ENCODE measurements around the gene GSTCD.

DNA sequence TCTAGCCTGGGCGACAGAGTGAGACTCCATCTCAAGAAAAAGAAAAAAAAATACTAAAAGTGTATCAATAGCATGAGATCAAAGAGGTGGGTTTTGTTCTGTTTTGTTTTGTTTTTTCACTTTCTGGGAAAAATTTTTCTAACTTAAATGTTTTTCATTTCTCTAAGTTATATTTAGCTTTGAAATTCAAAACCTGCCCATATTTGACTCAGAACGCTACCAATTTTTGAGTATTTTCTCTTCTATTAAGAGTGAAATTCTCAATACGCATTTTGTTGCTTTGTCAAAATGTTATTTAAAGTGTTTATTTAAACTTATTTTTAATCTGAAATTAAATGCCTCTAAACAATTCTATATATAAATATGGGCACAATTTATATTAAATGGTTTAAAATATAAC, 39.6 kb downstream of the GSTCD start:
- TF ChIP-seq, protein P1, sequence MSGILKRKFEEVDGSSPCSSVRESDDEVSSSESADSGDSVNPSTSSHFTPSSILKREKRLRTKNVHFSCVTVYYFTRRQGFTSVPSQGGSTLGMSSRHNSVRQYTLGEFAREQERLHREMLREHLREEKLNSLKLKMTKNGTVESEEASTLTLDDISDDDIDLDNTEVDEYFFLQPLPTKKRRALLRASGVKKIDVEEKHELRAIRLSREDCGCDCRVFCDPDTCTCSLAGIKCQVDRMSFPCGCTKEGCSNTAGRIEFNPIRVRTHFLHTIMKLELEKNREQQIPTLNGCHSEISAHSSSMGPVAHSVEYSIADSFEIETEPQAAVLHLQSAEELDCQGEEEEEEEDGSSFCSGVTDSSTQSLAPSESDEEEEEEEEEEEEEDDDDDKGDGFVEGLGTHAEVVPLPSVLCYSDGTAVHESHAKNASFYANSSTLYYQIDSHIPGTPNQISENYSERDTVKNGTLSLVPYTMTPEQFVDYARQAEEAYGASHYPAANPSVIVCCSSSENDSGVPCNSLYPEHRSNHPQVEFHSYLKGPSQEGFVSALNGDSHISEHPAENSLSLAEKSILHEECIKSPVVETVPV (CRISPR knock-in tag; IDR thresholded peaks at IDR 0.05) = no peak
- TF ChIP-seq ARNTL (CRISPR knock-in tag; IDR thresholded peaks at IDR 0.05; ENCODE audit: borderline replicate concordance, low read depth) (no peak), ESRRG (CRISPR knock-in tag; IDR thresholded peaks at IDR 0.05) (no peak), TOX (CRISPR knock-in tag; IDR thresholded peaks at IDR 0.05; ENCODE audit: borderline replicate concordance) (no peak), BACH2 (CRISPR knock-in tag; IDR thresholded peaks at IDR 0.05; ENCODE audit: borderline replicate concordance) (no peak), ZNF565 (CRISPR knock-in tag; conservative IDR thresholded peaks at IDR 0.05; ENCODE audit: low read depth) (no peak), PPARA (CRISPR knock-in tag; IDR thresholded peaks at IDR 0.05; ENCODE audit: borderline replicate concordance) (no peak), RARB (CRISPR knock-in tag; IDR thresholded peaks at IDR 0.05) (no peak), ZFP3 (CRISPR knock-in tag; IDR thresholded peaks at IDR 0.05) (no peak), OSR1 (CRISPR knock-in tag; IDR thresholded peaks at IDR 0.05) (no peak)
- TF ChIP-seq, protein P2, sequence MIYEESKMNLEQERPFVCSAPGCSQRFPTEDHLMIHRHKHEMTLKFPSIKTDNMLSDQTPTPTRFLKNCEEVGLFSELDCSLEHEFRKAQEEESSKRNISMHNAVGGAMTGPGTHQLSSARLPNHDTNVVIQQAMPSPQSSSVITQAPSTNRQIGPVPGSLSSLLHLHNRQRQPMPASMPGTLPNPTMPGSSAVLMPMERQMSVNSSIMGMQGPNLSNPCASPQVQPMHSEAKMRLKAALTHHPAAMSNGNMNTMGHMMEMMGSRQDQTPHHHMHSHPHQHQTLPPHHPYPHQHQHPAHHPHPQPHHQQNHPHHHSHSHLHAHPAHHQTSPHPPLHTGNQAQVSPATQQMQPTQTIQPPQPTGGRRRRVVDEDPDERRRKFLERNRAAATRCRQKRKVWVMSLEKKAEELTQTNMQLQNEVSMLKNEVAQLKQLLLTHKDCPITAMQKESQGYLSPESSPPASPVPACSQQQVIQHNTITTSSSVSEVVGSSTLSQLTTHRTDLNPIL (CRISPR knock-in tag; IDR thresholded peaks at IDR 0.05; ENCODE audit: low read depth) = no peak
- TF ChIP-seq, protein P3, sequence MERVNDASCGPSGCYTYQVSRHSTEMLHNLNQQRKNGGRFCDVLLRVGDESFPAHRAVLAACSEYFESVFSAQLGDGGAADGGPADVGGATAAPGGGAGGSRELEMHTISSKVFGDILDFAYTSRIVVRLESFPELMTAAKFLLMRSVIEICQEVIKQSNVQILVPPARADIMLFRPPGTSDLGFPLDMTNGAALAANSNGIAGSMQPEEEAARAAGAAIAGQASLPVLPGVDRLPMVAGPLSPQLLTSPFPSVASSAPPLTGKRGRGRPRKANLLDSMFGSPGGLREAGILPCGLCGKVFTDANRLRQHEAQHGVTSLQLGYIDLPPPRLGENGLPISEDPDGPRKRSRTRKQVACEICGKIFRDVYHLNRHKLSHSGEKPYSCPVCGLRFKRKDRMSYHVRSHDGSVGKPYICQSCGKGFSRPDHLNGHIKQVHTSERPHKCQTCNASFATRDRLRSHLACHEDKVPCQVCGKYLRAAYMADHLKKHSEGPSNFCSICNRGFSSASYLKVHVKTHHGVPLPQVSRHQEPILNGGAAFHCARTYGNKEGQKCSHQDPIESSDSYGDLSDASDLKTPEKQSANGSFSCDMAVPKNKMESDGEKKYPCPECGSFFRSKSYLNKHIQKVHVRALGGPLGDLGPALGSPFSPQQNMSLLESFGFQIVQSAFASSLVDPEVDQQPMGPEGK (CRISPR knock-in tag; IDR thresholded peaks at IDR 0.05; ENCODE audit: borderline replicate concordance) = no peak

Measured in SK-N-SH treated with all-trans-retinoic acid at 6 μM for 48 hours (cell line).